COLO668 (cell line): Measurements from ENCODE around the gene OPCML.
A peak's percentile ranks its signal among the peaks of the same experiment; 100 is the strongest.

Experiments used
- DNase-seq: peaks from one replicate; lab custom pipeline; 2025; ENCODE audit not compliant: unreplicated experiment; lab: John Stamatoyannopoulos, UW

The OPCML gene

DNA sequence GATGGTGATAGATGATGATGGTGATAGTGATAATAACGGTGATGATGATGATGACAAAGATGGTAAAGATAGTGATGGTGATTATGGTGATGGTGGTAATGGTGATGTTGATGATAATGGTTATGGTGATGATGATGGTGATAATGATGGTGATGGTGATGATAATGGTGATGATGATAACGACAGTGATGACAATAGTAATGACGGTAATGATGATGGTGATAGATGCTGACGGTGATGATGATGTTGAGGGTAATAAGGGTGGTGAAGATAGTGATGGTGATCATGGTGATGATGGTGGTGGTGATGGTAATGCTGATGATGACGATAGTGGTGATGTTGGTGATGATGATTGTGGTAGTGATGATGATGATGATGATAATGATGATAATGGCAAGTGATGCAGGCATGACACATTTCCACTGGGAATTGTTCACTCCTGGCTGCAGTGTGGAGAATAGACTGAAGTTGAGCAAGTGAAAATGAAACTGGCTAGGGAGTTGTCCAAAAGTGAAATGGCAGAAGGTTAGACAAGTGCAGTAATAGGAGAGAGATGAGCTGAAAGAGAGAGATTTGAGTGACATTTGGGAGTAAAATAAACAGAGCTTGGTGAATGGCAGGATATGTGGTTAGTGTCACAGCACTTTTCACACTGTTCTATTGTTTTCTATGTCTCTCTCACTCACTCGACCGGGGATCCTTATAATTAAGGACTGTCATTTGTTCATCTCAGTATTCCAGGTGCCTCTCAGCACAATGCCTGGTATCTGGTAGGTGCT lies 992.5 kb downstream of the OPCML start:
- no peak for DNase-seq

DNA sequence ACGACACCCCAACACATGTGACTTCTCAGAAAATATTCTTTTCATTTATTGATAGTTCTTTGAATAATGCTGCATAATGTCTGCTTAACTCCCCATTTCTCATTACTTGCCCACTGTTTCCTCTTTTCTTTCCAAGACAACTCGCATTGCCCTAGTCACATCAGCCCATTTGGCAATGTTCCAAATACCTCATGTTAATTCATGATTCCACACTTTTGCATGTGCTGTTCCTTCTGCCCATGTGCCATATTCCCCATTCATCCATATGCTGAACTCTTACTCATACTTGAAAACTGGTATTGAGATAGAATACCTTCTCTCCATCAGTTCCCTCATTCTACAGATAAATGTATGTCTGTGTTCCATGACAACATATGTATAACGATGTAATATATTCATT lies 993.7 kb downstream of the OPCML start:
- no peak for DNase-seq

DNA sequence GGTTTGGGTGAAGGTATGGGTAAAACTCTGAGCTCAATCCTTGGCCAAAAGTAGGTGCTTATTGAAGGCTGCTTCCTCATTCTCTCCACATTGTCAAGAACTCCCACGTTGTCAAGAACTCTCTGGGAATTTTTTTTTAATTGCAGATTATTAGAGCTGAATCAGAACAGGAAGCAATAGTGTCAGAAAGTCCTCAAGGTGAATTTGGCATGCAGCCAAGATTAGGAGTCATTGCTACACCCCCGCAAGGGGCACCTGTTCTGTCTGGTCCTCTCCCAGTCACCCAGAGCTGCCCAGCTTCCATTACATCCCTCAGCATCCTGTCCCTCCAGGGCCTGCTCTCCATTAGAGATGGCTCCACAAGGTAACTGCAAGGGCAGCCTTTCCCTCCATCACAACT lies 996.5 kb downstream of the OPCML start:
- DNase-seq = peak; percentile 73

GRCh38 chr11:132531921-132532320 lies 1000.4 kb downstream of the OPCML start:
- DNase-seq = no peak

DNA sequence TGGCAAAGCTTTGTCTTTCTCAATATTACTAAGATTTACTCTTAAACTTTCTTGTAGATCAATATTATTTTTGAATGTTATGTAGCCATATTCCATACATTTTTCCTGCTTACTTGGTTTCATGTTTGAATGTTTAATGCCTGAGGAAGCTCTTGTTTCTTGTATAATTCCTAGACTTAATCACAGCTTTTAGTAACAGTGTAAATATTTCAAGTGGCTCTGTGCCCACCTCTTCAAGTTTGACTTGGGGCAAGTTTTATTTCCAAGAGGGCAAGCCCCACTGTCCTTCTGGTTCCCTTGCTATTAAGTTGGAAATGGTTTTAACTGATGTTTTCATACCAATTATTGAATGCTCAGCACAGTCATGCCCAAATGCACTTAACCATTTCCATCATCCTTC lies 1004.1 kb downstream of the OPCML start:
- no peak for DNase-seq

DNA sequence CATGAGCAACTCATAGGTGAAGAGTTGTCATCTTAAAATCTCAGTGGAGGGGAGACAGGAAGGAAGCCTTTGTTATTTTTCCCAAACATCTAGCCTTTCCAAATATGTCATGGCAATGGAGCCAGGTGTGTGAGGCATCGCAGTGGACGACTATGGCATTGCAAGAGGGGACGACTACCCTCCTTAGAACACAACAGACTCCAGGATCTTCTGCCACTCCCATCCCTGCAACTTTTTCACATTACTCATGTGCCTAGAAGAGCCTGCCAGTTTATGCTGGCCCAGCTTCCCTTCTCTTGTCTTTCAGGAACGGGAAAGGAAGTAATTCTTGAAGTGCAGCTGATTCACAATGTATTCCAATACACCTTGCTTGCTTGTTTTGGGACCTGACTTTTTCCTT lies 1008.4 kb downstream of the OPCML start:
- DNase-seq = no peak

DNA sequence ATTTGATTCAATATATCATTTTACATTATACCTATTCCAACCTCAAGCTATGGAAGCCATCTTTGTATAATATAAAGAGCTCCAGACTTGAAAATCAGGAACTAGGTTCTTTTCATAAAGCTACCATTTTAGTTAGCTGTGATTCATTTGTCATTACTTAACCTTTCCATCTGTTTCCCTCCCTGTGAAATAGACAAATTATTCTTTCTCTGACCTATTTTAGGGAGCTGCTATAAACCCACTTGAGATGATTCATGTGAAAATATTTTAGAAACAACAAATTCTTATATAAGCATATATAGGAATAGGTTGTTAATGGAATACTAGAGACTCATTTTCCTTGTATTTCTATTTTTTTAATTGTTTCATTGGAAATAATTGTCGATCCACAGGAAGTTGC lies 1012.1 kb downstream of the OPCML start:
- no peak for DNase-seq

GRCh38 chr11:132519241-132519815 lies 1013.0 kb downstream of the OPCML start:
- DNase-seq = no peak

- no peak for DNase-seq
These were observed 1027.7 kb downstream of the OPCML start for GRCh38 chr11:132504501-132505041.

DNA sequence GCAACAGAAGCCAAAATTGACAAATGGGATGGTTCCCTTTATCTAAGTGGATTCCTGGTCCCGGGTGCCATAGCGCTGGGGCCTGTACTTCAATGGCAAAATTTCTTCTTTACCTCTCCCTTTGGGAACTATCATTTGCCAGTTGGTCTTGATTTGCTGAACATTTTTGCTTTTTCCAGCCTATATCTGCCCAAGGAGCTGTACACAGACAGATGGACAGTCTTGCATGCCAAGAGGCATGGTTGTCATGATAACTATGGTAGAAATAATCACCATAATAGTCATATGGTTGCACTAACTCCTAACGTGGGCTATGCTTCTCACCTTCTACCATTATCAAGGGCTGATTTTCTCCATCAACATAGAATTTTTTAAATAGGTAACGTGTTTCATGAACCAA lies 1030.9 kb downstream of the OPCML start:
- DNase-seq = no peak

GRCh38 chr11:132499661-132500060 lies 1032.6 kb downstream of the OPCML start:
- DNase-seq = no peak

DNA sequence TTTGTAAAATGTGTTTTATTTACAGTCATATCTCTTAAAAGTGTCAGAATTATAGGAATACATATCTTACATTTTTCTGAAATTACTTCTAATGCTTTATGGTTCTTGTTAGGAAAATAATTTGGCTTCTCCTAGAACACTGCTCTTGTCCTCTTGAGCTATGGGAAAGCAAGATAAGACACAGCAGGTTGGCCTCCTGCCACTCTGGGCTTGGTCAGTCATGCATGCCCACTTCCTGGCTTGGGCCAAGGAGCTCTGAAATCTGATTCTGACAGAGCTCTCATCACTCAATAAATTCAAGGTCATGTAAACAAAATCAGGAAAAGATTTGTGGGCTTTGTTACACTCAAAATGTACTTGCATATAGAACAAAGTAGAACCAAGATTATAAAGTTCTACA lies 1036.0 kb downstream of the OPCML start:
- peak; percentile 57 for DNase-seq

GRCh38 chr11:132493801-132494200 lies 1038.5 kb downstream of the OPCML start:
- DNase-seq = no peak

- DNase-seq = no peak
These were observed 1041.3 kb downstream of the OPCML start for GRCh38 chr11:132490978-132491377.

GRCh38 chr11:132486060-132486459 lies 1046.2 kb downstream of the OPCML start:
- DNase-seq = no peak

GRCh38 chr11:132475026-132475425 lies 1057.3 kb downstream of the OPCML start:
- DNase-seq = no peak

- DNase-seq = no peak
These were observed 1059.7 kb downstream of the OPCML start for GRCh38 chr11:132472411-132473172.

DNA sequence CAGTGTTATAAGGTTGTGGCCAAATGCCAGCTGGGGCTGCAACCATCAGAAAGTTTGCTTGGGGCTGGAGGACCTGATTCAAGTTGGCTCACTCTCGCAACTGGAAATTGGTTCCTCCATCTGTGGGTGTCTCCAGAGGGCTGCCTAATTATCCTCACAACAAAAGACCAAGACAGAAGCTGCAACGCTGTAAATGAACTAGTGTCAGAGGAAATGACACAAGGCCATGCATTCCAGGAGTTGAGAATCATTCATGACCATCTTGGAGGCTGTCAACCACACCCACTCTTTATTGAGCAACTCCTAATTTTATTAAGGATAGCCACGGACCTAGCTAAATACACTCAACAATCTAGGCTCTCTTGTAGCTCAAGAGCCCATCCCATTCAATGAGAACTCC lies 1060.8 kb downstream of the OPCML start:
- no peak for DNase-seq

DNA sequence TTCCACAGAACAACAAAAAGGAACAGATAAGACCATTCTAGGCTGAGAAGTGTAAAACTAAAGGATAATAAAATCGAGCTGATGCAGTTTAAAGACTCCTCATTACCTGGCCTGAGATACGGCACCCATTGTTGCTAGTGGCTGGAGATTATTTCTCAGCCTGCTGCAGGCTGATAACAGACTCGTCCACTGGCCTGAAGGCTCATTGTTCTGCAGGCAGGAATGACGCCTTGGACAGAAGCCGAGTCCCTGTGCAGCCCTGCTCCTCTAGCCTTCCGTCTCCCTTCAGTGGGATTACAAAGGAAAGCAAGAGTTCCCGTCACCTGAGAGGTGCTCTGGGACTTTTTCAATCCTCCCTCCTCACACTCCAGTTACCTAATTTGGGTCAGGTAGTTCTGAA lies 1065.3 kb downstream of the OPCML start:
- no peak for DNase-seq

DNA sequence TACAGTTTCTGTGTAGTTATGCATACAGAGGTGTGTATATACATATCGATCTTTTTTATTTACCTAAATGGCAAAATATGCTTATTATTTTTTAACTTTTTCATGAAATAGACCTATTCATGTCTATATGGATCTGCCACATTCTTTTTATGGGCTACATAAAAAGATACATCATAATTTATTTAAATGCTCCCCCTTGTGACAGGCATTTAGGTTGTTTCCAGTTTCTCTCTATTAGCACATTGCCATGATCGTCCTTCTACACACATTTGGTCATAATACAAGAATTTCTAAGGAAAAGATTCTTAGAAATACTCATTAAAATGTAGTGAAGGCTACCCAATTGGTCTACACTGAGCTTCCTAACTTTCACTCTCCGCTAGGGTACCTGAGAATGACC lies 1067.4 kb downstream of the OPCML start:
- DNase-seq = no peak

GRCh38 chr11:132464003-132464342 lies 1068.3 kb downstream of the OPCML start:
- no peak for DNase-seq
